Mucosa of rectum (tissue), 2 donors: Measurements from ENCODE around the gene WASF2.
A peak's percentile ranks its signal among the peaks of the same experiment; 100 is the strongest.
"Not testable (repeated sequence)": the region's sequence is repeated elsewhere in the genome, so short reads cannot be mapped to it uniquely, and the experiment has no call there.

Experiments used
- H3K27ac ChIP-seq, 2 donors: one replicate each; pipeline ENCODE4 v1.7.0; 2013; ENCODE audit warnings: inconsistent platforms in 2 of 2, low read depth in 2 of 2, low read length in 2 of 2
- H3K27me3 ChIP-seq, 2 donors: one replicate each; pipeline ENCODE4 v1.7.0; 2013; ENCODE audit warnings: low read length in 2 of 2; ENCODE audit not compliant: control insufficient read depth in 2 of 2, insufficient read depth in 2 of 2
- H3K36me3 ChIP-seq, 2 donors: one replicate each; pipeline ENCODE4 v1.7.0; 2013; ENCODE audit warnings: low read length in 2 of 2; ENCODE audit not compliant: control insufficient read depth in 2 of 2, insufficient read depth in 2 of 2
- H3K4me1 ChIP-seq, 2 donors: one replicate each; pipeline ENCODE4 v1.7.0; 2013; ENCODE audit warnings: low read length in 2 of 2, mild to moderate bottlenecking in 1 of 2; ENCODE audit not compliant: control insufficient read depth in 2 of 2, insufficient read depth in 2 of 2
- H3K4me3 ChIP-seq, 2 donors: one replicate each; pipeline ENCODE4 v1.7.0; 2013; ENCODE audit warnings: low read length in 2 of 2
- H3K9ac ChIP-seq, 2 donors: one replicate each; pipeline ENCODE4 v1.7.0; 2013; ENCODE audit warnings: low read length in 2 of 2, low read depth in 1 of 2, mild to moderate bottlenecking in 1 of 2
- H3K9me3 ChIP-seq, 2 donors: one replicate each; pipeline ENCODE4 v1.7.0; 2013; ENCODE audit warnings: low read length in 2 of 2; ENCODE audit not compliant: control insufficient read depth in 2 of 2
- donor health status: healthy.
- donor health status: Normal muscosa, but diverticular disease.

Gene WASF2

DNA sequence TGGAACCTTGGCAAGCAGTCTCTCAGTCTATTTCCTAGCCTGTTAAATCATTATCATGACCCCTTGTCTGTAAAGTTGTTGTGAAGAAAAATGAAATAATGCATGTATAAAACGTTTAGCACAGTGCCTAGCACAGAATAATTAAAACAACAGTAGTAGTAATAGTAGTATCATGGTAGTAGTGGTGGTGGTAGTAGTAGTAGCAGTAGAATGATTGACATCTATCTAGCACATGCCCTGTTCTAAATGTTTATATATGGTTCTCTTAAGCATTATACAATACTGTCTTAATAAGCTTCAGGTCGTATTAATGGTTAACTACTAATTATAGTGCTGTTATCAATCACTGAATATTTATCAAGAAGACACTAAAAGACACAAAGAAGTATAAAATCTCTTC is 50.8 kb downstream of the WASF2 start:
- no peaks in the 10 kb centered on the region for H3K36me3 ChIP-seq
- H3K27ac ChIP-seq = peak overlapping the region; percentile 61 to 84
- H3K9ac ChIP-seq = no peak overlapping the region
- H3K4me1 ChIP-seq = peaks cover 41 to 49% of the 10 kb centered on the region in 2 donors
- H3K9me3 ChIP-seq = no peaks in the 10 kb centered on the region
- no peak overlapping the region for H3K4me3 ChIP-seq
- no peaks in the 10 kb centered on the region for H3K27me3 ChIP-seq

DNA sequence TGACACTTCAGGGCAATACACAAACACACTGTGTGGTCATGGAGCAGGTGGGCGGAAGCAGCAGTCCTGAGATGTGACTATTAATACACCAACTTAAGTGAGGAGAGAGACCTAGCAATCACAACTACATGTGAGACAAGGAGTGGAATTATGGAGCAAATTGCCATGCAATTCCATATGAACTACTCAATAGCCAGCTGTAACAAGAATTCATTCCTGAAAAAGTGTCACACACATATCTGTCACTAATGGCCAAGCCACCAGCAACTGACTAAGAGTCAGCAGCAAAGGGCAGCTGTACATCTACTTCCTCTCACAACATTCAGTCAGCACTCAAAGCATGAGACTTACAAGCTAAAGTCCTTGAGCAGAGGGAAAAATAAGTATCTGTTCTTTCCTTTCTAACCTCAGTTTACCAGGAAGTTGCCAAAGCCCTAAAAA is 51.3 kb downstream of the WASF2 start:
- H3K9ac ChIP-seq = no peak overlapping the region
- no peaks in the 10 kb centered on the region for H3K9me3 ChIP-seq
- H3K27me3 ChIP-seq = no peaks in the 10 kb centered on the region
- peaks cover 41 to 51% of the 10 kb centered on the region in 2 donors for H3K4me1 ChIP-seq
- peak overlapping the region in 1 of 2 donors; percentile 7 for H3K4me3 ChIP-seq
- H3K36me3 ChIP-seq = no peaks in the 10 kb centered on the region
- peak overlapping the region; percentile 61 to 84 for H3K27ac ChIP-seq

DNA sequence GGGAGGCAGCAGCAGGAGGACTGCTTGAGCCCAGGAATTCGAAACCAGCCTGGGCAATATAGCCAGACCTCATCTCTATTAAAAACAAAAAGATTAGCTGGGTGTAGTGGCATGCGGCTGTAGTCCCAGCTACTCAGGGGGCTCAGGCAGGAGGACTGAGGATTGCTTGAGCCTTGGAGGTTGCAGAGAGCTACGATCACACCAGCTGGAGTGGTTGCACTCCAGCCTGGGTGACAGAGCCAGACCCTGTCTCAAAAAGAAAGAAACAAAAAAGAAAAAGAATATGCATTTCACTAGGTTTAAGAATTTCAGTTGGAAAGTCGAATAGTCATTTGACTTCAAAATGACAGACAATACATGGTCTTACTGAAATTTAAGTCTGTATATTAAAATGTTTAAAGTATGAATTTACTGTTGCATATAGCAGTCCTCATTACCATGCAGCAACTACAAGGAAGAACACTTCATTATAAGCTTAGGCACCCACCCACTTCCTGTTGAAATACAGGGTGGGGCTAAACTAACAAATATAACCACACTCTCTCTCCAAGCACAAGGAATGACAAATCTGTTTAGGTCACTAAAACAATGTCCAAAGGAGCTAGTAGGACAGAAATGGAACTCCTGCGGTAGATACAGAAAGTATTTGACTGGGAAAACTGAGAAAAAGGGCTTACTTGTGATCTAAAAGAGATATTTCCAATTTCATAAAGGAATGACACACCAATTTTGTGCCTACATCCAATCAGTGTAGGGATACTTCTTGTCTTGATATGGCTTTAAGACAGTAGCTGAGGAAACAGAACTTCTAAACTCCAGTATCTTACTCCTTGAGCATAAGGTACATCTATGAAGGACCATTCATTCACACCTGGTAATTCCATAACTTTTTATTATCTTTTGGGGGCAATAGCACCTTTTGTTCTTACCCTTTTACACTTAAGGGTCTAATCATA is 53.5 kb downstream of the WASF2 start:
- Histone ChIP-seq H3K27me3 (no peaks in the 10 kb centered on the region), H3K4me3 (peak overlapping the region; percentile 27 to 30), H3K9ac (peak overlapping the region; percentile 44 to 49), H3K4me1 (peaks cover 44 to 56% of the 10 kb centered on the region in 2 donors), H3K27ac (peak overlapping the region; percentile 84 to 91), H3K36me3 (no peaks in the 10 kb centered on the region), H3K9me3 (no peaks in the 10 kb centered on the region)

DNA sequence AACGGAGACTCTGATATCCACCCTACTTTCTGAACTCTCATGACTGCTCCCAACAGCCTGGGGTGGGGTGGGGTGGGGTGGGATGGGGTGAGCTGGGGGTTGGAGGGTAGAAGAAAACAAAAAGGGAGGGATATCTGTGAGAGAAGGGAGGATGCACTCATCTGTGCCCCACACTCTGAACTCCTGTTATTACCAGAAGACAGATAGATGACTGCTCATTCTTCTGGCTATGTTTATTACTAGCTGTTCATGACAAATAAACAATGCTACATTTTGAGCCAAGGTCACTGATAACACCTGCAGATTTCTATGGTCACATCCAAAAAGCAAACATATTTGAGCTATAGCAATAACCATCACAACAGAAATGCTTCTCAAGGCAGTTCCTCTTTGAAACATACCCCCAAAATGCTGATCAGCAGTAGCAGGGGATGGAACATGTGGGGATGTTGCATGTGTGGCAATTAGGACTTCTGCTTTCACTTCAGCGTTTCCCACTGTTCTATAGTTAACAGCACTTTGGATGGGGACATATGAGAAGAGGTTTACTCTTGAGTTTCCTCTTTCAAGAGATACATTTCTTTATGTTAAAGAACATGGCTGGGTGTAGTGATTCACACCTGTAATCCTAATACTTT is 54.3 kb downstream of the WASF2 start:
- Histone ChIP-seq H3K27me3 (no peaks in the 10 kb centered on the region), H3K27ac (peak overlapping the region; percentile 84 to 91), H3K9ac (peak overlapping the region; percentile 2 to 44), H3K9me3 (no peaks in the 10 kb centered on the region), H3K4me3 (peak overlapping the region; percentile 27 to 30), H3K4me1 (peaks cover 47 to 61% of the 10 kb centered on the region in 2 donors), H3K36me3 (no peaks in the 10 kb centered on the region)

DNA sequence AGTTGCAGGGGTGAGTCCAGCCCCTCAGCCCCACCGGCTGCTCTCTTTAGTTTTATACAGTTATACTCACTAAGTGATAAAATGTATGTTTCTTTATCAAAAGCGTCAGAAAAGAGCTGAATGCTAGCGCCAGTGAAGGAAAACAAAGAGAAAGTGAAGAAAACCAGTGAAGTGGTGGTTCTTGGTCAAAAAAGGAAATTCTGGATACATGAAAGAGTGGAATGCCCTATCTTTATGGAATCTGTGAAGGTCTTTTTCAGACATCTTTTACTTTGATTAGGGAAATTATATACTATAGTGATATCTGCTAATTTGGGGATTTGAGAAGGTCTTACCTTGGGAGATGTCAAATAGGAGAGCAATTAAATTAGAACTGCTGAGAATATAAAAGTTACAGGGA is 56.3 kb downstream of the WASF2 start:
- Histone ChIP-seq H3K9me3 (no peaks in the 10 kb centered on the region), H3K4me1 (peaks cover 46 to 51% of the 10 kb centered on the region in 2 donors), H3K27ac (no peak overlapping the region), H3K9ac (no peak overlapping the region), H3K36me3 (peaks cover under 1 to 1% of the 10 kb centered on the region in 2 donors), H3K27me3 (no peaks in the 10 kb centered on the region), H3K4me3 (no peak overlapping the region)

DNA sequence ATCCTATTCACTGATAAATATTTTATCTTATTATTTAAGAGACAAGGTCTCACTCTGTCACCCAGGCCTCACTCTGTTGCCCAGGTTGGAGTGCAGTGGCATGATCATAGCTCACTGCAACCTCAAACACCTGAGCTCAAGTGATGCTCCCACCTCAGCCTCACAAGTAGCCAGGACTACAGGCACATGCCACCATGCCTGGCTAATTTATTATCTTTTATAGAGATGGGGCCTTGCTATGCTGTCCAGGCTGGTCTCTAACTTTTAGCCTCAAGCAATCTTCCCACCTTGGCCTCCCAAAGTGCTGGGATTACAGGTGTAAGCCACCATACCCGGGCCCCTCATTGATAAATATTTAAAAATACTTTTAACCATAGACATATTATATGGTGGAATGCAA is 57.2 kb downstream of the WASF2 start:
- Histone ChIP-seq H3K36me3 (peaks cover 10% of the 10 kb centered on the region in 2 donors), H3K4me1 (peaks cover 38 to 46% of the 10 kb centered on the region in 2 donors)
- not testable (repeated sequence) for H3K27ac ChIP-seq, H3K9me3 ChIP-seq, H3K4me3 ChIP-seq, H3K9ac ChIP-seq, H3K27me3 ChIP-seq

DNA sequence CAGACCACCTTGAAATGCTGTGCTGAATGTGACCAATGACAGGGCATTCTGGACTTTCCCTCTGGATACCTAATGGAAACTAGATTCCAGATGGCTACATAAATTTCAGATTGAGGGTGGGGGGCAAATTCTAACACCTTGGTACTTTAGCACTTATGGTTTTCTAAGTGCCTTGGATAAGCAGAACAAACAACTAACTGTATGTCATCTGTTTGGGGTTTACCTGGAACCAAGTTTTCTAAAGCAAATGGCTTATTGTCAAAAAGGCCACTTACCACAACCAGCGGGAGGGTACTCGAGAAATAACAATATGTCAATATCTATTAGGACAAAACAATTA is 58.4 kb downstream of the WASF2 start:
- Histone ChIP-seq H3K27ac (peak overlapping the region; percentile 46 to 75), H3K4me3 (no peak overlapping the region)

DNA sequence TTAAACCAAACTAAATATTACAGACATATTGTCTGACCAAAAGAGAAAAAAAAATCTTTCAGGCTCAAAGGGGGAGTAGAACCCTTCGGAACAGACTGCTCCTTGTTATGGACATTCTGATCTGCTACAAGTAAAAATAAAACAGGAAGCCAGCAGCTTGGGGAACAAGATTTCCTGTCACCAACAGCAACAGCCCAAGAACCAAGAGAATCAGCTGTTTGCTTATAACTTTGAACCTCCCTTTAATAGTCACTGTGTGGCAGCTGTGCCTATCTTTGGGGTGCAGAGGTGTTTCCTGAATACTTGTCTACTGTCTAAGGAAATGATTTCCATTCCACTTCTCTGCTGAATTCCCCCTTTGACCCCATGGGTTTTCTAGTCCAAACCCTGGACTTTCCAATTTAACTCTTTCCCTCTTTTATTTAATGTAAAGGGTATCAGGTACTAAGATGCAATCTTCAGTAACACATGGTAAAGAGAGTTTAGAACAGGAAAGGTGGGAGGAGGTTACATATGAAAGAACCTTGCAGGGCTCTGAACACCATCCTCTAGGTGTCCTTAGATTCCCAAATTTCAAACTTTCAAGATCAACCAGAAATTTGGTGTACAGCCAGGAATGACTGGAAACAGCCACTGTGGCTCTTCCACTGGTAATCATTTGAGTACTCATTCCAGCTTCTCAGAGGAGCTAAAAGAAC is 58.9 kb downstream of the WASF2 start:
- H3K4me1 ChIP-seq = peaks cover 25 to 33% of the 10 kb centered on the region in 2 donors
- no peaks in the 10 kb centered on the region for H3K9me3 ChIP-seq
- H3K36me3 ChIP-seq = peaks cover 20 to 24% of the 10 kb centered on the region in 2 donors
- H3K27me3 ChIP-seq = no peaks in the 10 kb centered on the region
- H3K9ac ChIP-seq = peak overlapping the region in 1 of 2 donors; percentile 38
- H3K4me3 ChIP-seq = no peak overlapping the region
- peak overlapping the region; percentile 46 to 75 for H3K27ac ChIP-seq

More for the DNA sequence above, 58.4 kb downstream of the WASF2 start:
- peak overlapping the region in 1 of 2 donors; percentile 38 for H3K9ac ChIP-seq
- peaks cover 17 to 21% of the 10 kb centered on the region in 2 donors for H3K36me3 ChIP-seq
- H3K27me3 ChIP-seq = no peaks in the 10 kb centered on the region
- H3K4me1 ChIP-seq = peaks cover 29 to 38% of the 10 kb centered on the region in 2 donors
- H3K9me3 ChIP-seq = no peaks in the 10 kb centered on the region

DNA sequence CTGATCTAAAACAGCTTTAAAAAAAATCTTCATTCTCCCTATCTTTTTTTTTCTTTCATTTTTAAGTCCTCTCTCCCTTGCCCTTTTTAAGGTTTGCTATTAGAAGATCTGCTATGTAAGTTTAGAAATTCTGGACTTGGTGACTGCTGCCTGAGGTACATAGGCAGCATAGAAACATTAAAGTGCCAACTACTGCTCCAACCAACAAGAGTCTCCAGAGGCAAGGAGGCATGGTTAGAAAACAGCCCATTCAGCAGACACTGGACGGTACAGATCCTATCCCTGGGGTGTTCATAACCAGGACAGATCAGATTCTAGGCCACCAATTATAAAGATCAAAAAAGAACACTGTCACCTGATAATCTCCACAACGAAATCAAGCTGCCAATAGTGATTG is 60.9 kb downstream of the WASF2 start:
- Histone ChIP-seq H3K36me3 (peaks cover 27 to 30% of the 10 kb centered on the region in 2 donors), H3K9ac (no peak overlapping the region), H3K27me3 (no peaks in the 10 kb centered on the region), H3K9me3 (no peaks in the 10 kb centered on the region), H3K4me1 (peaks cover 10 to 16% of the 10 kb centered on the region in 2 donors), H3K4me3 (no peak overlapping the region), H3K27ac (peak overlapping the region; percentile 48 to 57)
